GM12873 (cell line): ENCODE measurements around the gene THEMIS.

Source experiments
- CTCF ChIP-seq: IDR thresholded peaks from 2 replicates; pipeline ENCODE4 v1.5.1; 2012; ENCODE audit warnings: low read depth, mild to moderate bottlenecking, moderate library complexity, low read length, control low read depth; ENCODE audit not compliant: insufficient read depth; ENCODE audit errors: missing control alignments

Gene THEMIS

DNA sequence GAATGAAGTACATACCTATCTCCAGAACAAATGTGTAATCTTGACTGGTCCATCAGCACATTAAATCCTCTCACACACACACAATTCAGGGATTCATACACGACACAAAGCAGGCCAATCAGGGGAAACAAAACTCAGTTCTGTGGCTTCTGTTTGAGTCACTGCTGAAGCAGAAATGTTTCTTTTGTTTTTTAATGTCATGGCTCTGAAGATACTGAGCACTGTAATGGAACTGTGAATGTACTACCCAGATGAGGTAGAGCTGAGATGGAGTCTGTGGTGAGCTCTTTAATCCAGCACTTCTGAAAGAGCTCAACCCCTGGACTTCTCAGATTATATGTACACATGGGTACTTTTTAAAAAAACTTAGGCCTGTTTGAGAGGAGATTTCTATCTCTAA, 116.4 kb downstream of the THEMIS start:
- TF ChIP-seq CTCF = no peak

GRCh38 chr6:127776320-127776719, 124.5 kb downstream of the THEMIS start:
- TF ChIP-seq CTCF = no peak

GRCh38 chr6:127775371-127775770, 125.5 kb downstream of the THEMIS start:
- no peak for TF ChIP-seq CTCF

- TF ChIP-seq CTCF = no peak
These were observed 132.1 kb downstream of the THEMIS start for GRCh38 chr6:127768745-127769144.

DNA sequence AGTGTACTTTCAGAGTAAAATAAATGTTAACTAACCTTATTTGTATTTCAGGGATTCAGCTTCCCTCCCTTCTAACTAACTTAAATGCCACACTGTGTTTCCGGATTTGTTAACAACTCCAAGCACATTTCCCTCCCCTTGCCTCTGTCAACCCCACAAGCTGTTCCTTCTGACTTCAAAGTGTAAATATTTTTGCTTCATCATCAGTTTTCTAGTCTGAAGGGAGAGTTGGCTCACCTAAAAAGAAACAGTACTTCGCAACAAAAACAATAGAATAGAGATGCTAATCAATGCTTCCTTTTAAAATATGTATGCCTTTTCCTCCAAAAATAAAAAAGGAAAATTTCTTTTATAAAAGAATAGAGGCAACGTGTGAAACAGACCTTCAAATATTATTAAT, 132.6 kb downstream of the THEMIS start:
- TF ChIP-seq CTCF = no peak

DNA sequence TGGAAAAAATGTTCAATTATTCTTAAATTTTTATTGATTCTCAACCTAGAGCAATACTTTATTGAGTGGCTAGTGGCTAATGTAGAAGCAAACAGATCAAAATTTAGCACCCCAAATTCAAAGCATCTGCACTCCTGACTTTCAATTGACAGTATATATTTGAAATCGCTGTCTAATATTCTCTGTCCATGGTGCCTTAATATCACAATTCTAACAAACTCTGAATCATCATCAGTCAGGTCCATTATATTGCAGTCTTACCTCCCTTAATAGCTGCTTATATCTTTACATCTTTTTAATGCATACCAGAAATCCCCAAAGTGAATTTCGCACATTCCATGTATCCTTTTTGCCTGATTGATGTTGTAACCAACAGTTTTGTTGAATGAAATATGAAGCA, 134.9 kb downstream of the THEMIS start:
- no peak for TF ChIP-seq CTCF

GRCh38 chr6:127762284-127762683, 138.6 kb downstream of the THEMIS start:
- no peak for TF ChIP-seq CTCF
